Measurements from ENCODE around the gene RNF8.

The RNF8 gene

GRCh38 chr6:37357288-37357687 lies 3.5 kb downstream of the RNF8 start:
- DNase-seq (ENCODE audit: low read depth in 2 of 3, low spot score in 1 of 3): no peak

- DNase-seq (ENCODE audit: low read depth in 2 of 3, low spot score in 1 of 3): no peak
Observed at GRCh38 chr6:37357860-37358259, 4.1 kb downstream of the RNF8 start.

DNA sequence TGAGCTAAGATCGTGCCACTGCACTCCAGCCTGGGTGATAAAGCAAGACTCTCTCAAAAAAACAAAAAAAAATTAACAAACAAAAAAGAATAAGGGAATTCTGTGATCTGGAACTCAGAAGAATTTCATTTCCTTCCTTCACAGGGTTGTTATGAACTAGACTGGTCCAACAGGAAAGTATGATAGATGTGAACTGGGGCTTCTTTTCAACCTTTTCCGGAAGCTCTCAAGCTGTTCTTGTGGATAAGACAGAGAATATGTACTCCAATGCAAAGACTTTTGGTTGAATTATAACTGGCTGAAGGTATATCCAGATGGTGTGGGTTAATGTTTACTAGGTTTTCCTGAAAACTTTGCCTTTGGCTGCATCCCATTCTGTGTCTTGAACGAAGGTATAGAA lies 5.3 kb downstream of the RNF8 start:
- no peak for DNase-seq (ENCODE audit: low read depth in 2 of 3, low spot score in 1 of 3)

DNA sequence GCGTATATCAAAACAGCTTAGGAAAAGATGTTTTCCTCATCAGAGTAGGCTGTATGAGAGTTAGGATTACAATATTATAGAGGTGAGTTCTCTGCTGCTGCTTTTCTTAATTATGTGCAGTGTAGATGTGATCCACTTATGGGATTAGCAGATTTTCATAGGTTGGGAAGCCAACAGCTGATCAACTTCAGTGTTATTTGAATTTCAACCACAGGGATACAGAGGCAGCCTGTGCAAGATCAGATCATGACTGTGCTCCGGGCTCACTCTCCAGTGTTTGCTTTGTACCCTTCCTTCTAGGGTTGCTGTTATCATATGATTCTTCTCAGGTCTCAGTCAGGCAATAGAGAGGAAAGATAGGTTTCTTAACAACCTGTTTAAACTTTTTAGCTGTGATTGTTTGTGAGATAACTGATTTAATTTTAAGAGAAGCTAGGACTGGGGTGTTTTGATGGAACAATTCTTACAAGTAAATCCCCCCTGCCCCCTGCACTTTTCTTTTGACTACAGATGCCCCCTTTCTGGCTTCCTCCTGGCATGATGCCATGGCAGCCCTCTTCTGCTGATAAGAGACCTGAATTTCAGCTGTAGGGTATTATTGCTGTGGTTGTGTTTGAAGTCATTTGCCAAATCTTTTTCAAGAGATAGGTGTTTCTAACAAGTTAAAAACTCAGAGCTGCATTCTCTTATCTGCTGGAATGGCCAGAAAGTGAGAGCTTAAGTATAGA lies 8.5 kb downstream of the RNF8 start:
- no peak for DNase-seq (ENCODE audit: low read depth in 2 of 3, low spot score in 1 of 3)

DNA sequence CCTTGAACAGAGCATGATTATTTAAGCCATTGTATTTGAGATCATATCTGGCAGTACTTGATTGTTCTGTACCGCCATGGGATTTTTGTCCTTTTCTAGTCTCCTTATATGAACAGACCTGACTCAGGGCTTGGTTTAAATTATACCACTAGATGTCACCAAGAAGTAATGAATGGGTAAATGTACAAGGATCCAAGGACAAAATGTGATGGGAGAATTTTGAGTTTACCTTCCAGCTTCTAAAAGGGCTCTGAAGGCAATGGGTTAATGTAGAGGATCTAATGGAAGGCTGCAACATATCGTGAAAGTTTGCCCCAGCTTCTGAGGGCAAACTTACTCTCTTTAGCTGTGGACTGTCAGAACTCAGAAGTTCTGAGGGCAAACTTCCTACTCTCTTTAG lies 12.0 kb downstream of the RNF8 start:
- DNase-seq (ENCODE audit: low read depth in 2 of 3, low spot score in 1 of 3): no peak

- DNase-seq (ENCODE audit: low read depth in 2 of 3, low spot score in 1 of 3): no peak
Observed at GRCh38 chr6:37366910-37367309, 13.1 kb downstream of the RNF8 start.

DNA sequence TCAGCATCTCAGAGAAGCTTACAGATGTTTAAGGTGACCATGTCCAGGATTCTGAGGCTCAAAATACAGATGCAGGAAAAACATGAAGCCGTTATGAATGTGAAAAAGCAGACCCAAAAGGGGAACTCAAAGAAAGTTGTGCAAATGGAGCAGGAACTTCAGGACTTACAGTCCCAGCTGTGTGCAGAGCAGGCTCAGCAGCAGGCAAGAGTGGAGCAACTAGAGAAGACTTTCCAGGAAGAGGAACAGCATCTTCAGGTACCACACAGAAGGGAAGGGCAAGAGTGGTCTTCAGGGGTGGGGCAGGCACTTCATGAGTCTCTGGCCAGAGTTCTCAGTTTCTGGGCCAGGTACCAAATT lies 15.2 kb downstream of the RNF8 start:
- DNase-seq (ENCODE audit: low read depth in 2 of 3, low spot score in 1 of 3): no peak

- DNase-seq (ENCODE audit: low read depth in 2 of 3, low spot score in 1 of 3): no peak
Observed at GRCh38 chr6:37369321-37370201, 15.8 kb downstream of the RNF8 start.

- no peak for DNase-seq (ENCODE audit: low read depth in 2 of 3, low spot score in 1 of 3)
Observed at GRCh38 chr6:37371154-37372083, 17.6 kb downstream of the RNF8 start.

GRCh38 chr6:37372116-37372515 lies 18.3 kb downstream of the RNF8 start:
- no peak for DNase-seq (ENCODE audit: low read depth in 2 of 3, low spot score in 1 of 3)

DNA sequence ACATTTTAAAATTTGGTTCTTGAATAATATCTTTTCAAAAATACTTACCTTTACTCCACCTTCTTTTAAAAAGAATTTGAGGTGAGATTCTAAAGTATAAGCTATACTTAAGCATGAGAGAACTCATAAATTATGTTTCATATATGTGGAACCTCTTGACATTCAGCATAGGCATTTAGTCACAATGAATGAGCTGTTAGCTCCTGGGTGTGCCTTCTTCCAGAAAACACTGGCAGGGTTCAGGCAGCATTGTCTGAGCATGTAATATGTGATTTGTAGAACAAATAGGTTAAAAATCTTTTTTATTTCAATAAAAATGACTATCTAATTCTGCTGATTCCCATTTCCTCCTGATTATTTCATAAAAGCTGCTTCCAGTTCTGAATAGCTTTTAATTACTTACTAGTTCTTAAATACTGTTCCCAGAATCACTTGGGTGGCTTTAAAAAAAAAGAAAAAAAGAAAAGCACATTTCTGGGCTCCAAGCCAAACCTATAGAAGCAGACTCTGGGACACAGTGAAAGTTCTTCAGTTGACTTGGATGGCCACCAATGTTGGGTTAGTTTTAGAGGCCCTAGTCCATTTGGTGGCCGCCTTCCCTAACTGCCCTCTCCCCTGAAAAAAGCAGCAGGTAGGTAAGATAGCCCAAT lies 20.2 kb downstream of the RNF8 start:
- DNase-seq (ENCODE audit: low read depth in 2 of 3, low spot score in 1 of 3): no peak

DNA sequence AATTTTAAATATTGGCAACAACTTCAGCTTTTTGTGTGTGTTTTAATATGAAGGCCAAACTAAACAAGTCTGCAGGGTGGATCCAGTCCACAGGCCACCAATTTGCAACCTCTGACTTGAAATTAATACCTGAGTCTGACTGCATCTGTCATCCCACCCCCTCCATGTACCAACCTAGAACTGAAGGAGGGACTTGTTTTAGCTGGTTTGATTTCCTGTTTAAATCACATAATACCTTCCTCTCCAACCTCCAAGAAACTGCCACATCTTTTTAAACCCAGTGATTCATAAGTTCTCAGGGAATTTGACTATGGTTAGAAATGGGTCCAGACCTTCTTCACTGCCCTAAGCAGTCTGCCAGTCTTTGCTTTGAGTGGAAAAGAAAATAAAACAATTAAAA lies 21.6 kb downstream of the RNF8 start:
- DNase-seq (ENCODE audit: low read depth in 2 of 3, low spot score in 1 of 3): no peak

- DNase-seq (ENCODE audit: low read depth in 2 of 3, low spot score in 1 of 3): no peak
Observed at GRCh38 chr6:37376078-37376743, 22.4 kb downstream of the RNF8 start.

- DNase-seq (ENCODE audit: low read depth in 2 of 3, low spot score in 1 of 3): peak in 1 of 3 donors; percentile 5
Observed at GRCh38 chr6:37381579-37381978, 27.8 kb downstream of the RNF8 start.

DNA sequence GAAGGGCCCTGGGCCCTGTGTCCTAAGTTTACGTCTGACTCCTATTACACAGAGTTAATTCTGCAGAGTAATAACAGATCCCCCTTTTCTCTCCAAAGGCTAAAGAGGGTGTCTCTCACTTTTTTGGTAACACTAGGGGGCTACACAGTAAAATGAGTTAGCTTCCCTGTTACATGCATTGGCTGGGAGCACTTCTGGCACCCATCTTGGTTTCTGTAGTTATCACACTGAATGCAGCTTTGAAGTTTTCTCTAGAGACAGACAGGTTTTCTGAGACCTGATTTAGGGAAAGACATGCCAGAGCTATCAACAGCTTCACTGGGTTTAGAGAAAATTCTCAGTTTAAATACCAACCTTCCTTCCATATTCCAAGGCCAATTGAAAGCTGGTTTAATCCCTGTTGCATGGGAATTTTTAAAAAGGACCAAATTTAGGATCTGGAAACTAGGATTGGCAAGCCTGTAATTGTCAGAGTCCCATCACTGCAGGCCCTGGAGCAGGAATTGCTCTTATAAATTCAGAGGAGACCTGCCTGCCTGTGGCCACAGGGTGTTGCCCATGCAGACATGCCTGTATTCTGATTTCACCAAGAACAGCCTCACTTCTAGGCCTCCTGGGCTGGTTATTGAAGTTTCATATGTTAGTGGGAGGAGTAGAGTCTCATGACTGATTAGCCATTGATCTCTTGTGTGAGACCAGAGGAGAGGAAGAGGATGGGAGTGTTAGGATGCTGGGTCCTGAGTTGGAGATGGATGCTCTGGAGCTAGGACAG lies 29.4 kb downstream of the RNF8 start:
- no peak for DNase-seq (ENCODE audit: low read depth in 2 of 3, low spot score in 1 of 3)

DNA sequence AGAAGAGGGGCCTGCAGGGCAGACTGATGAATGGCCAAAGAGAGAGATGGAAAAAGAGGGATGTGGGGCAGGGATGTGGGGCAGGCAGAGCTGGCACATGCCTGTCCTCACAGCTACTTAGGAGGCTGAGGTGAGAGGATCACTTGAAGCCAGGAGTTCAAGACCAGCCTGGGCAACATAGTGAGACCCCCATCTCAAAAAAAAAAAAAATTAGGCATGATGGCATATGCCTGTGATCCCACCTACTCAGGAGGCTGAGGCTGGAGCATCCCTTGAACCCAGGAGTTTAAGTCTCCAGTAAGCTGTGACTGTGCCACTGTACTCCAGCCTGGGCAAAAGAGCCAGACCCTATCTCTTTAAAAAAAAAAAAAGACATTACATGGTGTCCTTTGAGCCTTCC lies 34.8 kb downstream of the RNF8 start:
- DNase-seq (ENCODE audit: low read depth in 2 of 3, low spot score in 1 of 3): no peak

- no peak for DNase-seq (ENCODE audit: low read depth in 2 of 3, low spot score in 1 of 3)
Observed at GRCh38 chr6:37389857-37390256, 36.1 kb downstream of the RNF8 start.

DNA sequence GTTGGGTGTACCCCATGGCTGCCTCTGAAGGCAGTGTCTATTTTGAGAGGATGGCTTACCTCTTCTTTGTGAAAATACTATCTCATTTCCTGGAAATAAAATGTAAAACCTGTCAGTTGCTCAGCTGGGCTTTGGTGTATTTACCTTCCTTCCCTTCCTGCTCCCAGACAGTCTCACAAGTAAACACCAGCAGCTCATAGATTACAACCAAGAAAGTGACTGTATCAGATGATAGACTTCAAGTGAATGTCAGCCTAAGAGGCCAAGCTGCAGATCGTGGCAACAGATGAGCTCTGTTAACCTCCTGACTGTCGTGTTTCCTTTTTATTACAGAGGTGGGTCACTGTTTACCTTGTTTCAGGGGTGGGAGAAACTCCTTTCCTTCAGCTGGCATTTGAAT lies 37.3 kb downstream of the RNF8 start:
- DNase-seq (ENCODE audit: low read depth in 2 of 3, low spot score in 1 of 3): no peak

- DNase-seq (ENCODE audit: low read depth in 2 of 3, low spot score in 1 of 3): no peak
Observed at GRCh38 chr6:37392821-37393220, 39.0 kb downstream of the RNF8 start.

Data from stimulated activated CD4-positive, alpha-beta T cell treated with anti-CD3 and anti-CD28 coated beads, Interleukin-12 subunit alpha, Interleukin-12 subunit beta, amount 100 ng/mL, for 48 hours (primary cell).